ENCODE measurements around the gene FBXO33. TPM values are rescaled to one million over a fixed set of nuclear protein-coding genes. Genes with fewer than 3 reads are reported as not detected.

Gene FBXO33
- total RNA-seq, 4 donors from 2014 or later = 12.4 to 23.7 (median 15.3) TPM

DNA sequence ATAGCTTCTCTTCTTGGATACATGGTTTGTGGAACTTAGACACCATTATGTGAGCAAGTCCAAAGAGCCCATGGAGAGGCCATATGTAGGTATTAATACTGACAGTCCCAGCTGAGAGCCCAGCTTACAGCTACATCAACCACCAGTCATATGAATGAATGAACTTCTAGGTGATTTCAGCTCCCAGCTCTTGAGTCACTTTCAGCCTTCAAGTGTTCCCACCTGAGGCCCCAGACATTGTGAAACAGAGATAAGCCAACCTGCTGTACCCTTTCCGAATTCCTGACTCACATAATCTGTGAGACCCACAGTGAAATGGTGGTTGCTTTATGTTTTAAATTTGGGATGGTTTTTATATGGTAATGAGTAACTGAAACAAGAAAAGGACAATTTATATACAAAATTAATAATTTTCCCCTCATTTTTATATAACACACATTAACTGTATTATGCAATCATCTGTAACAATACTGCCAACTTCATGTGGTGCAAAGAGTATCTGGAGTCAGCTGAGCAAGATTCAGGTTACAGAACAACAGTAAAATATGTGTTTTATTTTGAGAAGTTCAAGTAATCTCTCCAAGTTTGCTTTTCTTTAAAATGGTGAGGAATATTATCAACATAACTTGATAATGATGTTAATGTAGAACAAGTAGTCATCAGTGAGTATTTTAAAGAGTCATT is 27.7 kb upstream of the FBXO33 start:
- no peak overlapping the region for H3K27ac ChIP-seq
- no peak overlapping the region for H3K4me3 ChIP-seq
- TF ChIP-seq POLR2AphosphoS5 (IDR thresholded peaks at IDR 0.05) = no peak
- TF ChIP-seq POLR2A (IDR thresholded peaks at IDR 0.05) = no peak
- no peak for TF ChIP-seq EP300 (IDR thresholded peaks at IDR 0.05)
- TF ChIP-seq, protein P1, sequence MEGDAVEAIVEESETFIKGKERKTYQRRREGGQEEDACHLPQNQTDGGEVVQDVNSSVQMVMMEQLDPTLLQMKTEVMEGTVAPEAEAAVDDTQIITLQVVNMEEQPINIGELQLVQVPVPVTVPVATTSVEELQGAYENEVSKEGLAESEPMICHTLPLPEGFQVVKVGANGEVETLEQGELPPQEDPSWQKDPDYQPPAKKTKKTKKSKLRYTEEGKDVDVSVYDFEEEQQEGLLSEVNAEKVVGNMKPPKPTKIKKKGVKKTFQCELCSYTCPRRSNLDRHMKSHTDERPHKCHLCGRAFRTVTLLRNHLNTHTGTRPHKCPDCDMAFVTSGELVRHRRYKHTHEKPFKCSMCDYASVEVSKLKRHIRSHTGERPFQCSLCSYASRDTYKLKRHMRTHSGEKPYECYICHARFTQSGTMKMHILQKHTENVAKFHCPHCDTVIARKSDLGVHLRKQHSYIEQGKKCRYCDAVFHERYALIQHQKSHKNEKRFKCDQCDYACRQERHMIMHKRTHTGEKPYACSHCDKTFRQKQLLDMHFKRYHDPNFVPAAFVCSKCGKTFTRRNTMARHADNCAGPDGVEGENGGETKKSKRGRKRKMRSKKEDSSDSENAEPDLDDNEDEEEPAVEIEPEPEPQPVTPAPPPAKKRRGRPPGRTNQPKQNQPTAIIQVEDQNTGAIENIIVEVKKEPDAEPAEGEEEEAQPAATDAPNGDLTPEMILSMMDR (IDR thresholded peaks at IDR 0.05) = no peak
- no peaks in the 10 kb centered on the region for H3K27me3 ChIP-seq
- no peaks in the 10 kb centered on the region for H3K4me1 ChIP-seq
- H3K36me3 ChIP-seq = no peaks in the 10 kb centered on the region
- no peak for DNase-seq (ENCODE audit: low spot score in 2 of 2)
- WGBS = 87% methylated on average over 1 of the region's 1 CpG
- no peaks in the 10 kb centered on the region for H3K9me3 ChIP-seq

DNA sequence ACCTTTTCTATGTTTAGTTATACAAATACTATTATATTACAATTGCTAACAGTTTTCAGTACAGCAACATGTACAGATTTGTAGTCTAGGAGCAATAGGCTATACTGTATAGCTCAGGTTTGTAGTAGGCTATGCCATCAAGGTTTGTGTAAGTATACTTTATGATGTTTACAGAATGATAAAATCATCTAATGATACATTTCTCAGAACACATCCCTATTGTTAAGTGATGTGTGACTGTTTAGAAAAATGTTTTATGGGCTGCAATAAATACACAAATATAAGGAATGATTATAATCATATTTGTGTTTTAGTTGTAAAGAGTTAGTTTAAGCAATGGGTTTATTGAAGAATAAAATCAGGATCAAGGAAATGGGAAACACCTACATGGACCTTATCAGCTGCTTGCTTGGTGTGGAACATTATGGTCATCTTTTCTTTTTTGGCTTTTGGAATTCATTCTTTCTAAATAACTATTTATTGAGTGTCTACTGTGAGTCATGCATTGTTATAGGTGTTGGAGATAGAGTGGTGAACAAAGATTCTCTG is 24.5 kb upstream of the FBXO33 start:
- Histone ChIP-seq H3K4me3 (no peak overlapping the region), H3K36me3 (no peaks in the 10 kb centered on the region), H3K4me1 (no peaks in the 10 kb centered on the region), H3K27ac (no peak overlapping the region), H3K9me3 (no peaks in the 10 kb centered on the region), H3K27me3 (no peaks in the 10 kb centered on the region)
- no peak for DNase-seq (ENCODE audit: low spot score in 2 of 2)
- no peak for TF ChIP-seq POLR2A (IDR thresholded peaks at IDR 0.05)
- no peak for TF ChIP-seq POLR2AphosphoS5 (IDR thresholded peaks at IDR 0.05)
- TF ChIP-seq, protein P1 (IDR thresholded peaks at IDR 0.05) = no peak
- TF ChIP-seq EP300 (IDR thresholded peaks at IDR 0.05) = no peak

DNA sequence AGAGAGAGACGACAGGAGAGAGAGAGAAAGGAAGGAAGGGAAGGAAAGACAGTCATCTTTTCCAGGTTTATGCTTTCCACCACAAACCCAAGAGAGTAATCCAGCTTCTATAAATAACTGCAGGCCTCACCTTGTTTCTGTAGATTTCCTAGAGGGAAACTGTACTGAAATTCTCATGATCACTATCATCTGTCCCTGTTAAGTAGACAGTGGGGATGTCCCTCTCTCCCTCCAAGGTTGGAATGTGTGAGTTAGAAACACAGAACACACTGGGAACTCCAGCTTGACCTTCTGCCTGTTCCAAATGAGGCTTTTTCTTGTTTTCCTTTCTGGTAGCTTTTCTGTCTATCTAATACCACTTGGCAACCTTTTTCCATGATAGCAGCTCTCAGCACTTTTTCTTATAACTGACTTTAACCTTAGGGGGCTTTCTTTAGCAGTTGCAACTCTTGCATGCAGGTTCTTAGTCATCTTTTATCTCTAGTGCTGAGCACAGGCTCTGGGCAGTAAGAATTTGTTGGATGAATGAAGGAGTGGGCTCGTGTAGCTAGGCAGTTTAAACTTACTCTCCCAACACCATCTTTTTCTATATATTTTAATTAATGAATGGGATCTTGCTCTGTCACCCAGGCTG is 22.8 kb upstream of the FBXO33 start:
- no peaks in the 10 kb centered on the region for H3K27me3 ChIP-seq
- H3K36me3 ChIP-seq = no peaks in the 10 kb centered on the region
- no peak overlapping the region for H3K27ac ChIP-seq
- 58% methylated on average over 2 of the region's 2 CpGs for WGBS
- H3K9me3 ChIP-seq = no peaks in the 10 kb centered on the region
- no peaks in the 10 kb centered on the region for H3K4me1 ChIP-seq
- TF ChIP-seq POLR2AphosphoS5 (IDR thresholded peaks at IDR 0.05) = no peak
- no peak for TF ChIP-seq EP300 (IDR thresholded peaks at IDR 0.05)
- TF ChIP-seq POLR2A (IDR thresholded peaks at IDR 0.05) = no peak
- TF ChIP-seq, protein P1 (IDR thresholded peaks at IDR 0.05) = no peak
- no peak overlapping the region for H3K4me3 ChIP-seq
- DNase-seq (ENCODE audit: low spot score in 2 of 2) = no peak

DNA sequence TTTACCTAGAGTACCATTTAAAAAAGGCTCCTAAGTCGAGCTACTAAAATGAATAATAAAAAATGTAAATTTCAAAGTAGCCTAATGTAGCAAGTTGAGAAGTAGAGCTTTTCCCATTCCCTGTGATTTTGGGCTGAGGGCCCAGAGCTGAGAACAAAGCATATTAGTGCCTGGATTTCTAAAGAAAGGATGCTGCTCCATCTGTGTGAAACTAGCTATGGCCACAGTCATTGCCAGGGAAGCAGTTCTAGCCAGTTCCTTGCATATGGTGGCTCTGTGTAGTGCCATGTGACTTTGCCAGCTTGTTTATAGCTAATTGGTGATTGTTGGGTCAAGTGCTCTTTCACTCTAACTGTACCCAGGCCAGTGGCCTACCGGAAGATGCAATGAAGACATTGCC is 20.4 kb upstream of the FBXO33 start:
- Histone ChIP-seq H3K27ac (no peak overlapping the region), H3K27me3 (no peaks in the 10 kb centered on the region), H3K36me3 (no peaks in the 10 kb centered on the region), H3K4me3 (no peak overlapping the region), H3K4me1 (no peaks in the 10 kb centered on the region), H3K9me3 (no peaks in the 10 kb centered on the region)
- 96% methylated on average over 2 of the region's 2 CpGs for WGBS
- no peak for TF ChIP-seq POLR2AphosphoS5 (IDR thresholded peaks at IDR 0.05)
- no peak for TF ChIP-seq POLR2A (IDR thresholded peaks at IDR 0.05)
- TF ChIP-seq EP300 (IDR thresholded peaks at IDR 0.05) = no peak
- DNase-seq (ENCODE audit: low spot score in 2 of 2) = no peak

DNA sequence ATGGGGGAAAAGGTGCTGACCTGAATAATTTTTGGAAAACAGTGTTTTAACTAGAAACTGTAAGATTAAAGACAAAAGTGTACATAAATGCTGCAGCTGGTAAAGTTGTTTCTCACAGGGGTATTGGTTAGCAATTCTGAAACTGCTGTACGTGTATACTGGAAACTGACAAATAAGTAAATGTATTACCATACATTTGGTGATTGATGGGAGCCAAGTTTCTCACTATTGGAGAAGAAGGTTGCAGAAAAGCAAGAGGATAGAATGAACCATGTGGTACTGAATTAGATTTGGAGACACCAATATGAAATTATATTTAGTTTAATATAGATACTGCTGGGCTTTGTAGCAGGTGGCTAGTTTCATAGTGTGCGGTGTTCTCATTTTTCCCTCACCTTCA is 19.6 kb upstream of the FBXO33 start:
- no peak for DNase-seq (ENCODE audit: low spot score in 2 of 2)
- H3K27ac ChIP-seq = no peak overlapping the region
- TF ChIP-seq POLR2AphosphoS5 (IDR thresholded peaks at IDR 0.05) (no peak), EP300 (IDR thresholded peaks at IDR 0.05) (no peak), POLR2A (IDR thresholded peaks at IDR 0.05) (no peak)
- TF ChIP-seq, protein P1 (IDR thresholded peaks at IDR 0.05) = no peak
- no peaks in the 10 kb centered on the region for H3K4me1 ChIP-seq
- no peaks in the 10 kb centered on the region for H3K9me3 ChIP-seq
- no peak overlapping the region for H3K4me3 ChIP-seq
- WGBS = 85% methylated on average over 2 of the region's 2 CpGs
- no peaks in the 10 kb centered on the region for H3K27me3 ChIP-seq
- H3K36me3 ChIP-seq = no peaks in the 10 kb centered on the region
